SU-DHL-6 (cell line): ENCODE data around the gene STK32C.

ENCODE experiments used
- H2AFZ ChIP-seq: fragments of 200-600 bp; sonication (generic); 2 replicates; pipeline ENCODE4 v1.6.1; 2014; ENCODE audit warnings: low read depth, mild to moderate bottlenecking, moderate library complexity, mixed read lengths, antibody characterized with exemption, low read length; ENCODE audit not compliant: severe bottlenecking
- H3F3A ChIP-seq: fragments of 200-600 bp; shearing (Covaris generic); 2 replicates; pipeline ENCODE4 v1.6.0; 2016; ENCODE audit warnings: antibody characterized with exemption, mild to moderate bottlenecking; ENCODE audit not compliant: insufficient read depth
- H3K27ac ChIP-seq: fragments of 200-600 bp; sonication (generic); 2 replicates; pipeline ENCODE4 v1.5.1; 2016; ENCODE audit warnings: low read depth, mild to moderate bottlenecking, low read length, moderate library complexity, mixed read lengths
- H3K27me3 ChIP-seq: fragments of 200-600 bp; sonication (generic), shearing (Covaris generic); 2 replicates; pipeline ENCODE4 v1.6.0; 2014; ENCODE audit warnings: mild to moderate bottlenecking, low read length
- H3K36me3 ChIP-seq: fragments of 200-600 bp; sonication (generic); 2 replicates; pipeline ENCODE4 v1.6.1; 2014; ENCODE audit warnings: mild to moderate bottlenecking, low read length, mixed read lengths
- H3K4me2 ChIP-seq: fragments of 300-600, 200-600 bp; shearing (Covaris generic), sonication (generic); 2 replicates; pipeline ENCODE4 v1.6.0; 2014; ENCODE audit warnings: low read length, low read depth, mild to moderate bottlenecking; ENCODE audit not compliant: poor library complexity, severe bottlenecking
- H3K4me3 ChIP-seq: fragments of 200-600 bp; sonication (generic); 2 replicates; pipeline ENCODE4 v1.5.1; 2014; ENCODE audit warnings: antibody characterized with exemption, low read length, mild to moderate bottlenecking, mixed read lengths; ENCODE audit not compliant: insufficient read depth, poor library complexity, severe bottlenecking
- H3K79me2 ChIP-seq: fragments of 200-600 bp; sonication (generic); 2 replicates; pipeline ENCODE4 v1.6.1; 2014; ENCODE audit warnings: mild to moderate bottlenecking, low read length, moderate library complexity; ENCODE audit not compliant: insufficient read depth
- H3K9ac ChIP-seq: fragments of 200-600 bp; sonication (generic); 2 replicates; pipeline ENCODE4 v1.7.0; 2014; ENCODE audit warnings: mild to moderate bottlenecking, low read length
- H3K9me2 ChIP-seq: fragments of 200-600 bp; sonication (generic); replicated peaks from 2 replicates; pipeline ENCODE4 v1.6.1; 2014; ENCODE audit warnings: low read length; ENCODE audit not compliant: insufficient read depth
- H3K9me3 ChIP-seq: fragments of 200-600 bp; sonication (generic); 2 replicates; pipeline ENCODE4 v1.6.1; 2014; ENCODE audit warnings: low read length, mixed read lengths; ENCODE audit not compliant: insufficient read depth
- H4K20me1 ChIP-seq: fragments of 200-600 bp; sonication (generic); 2 replicates; pipeline ENCODE4 v1.6.1; 2014; ENCODE audit warnings: low read depth, mild to moderate bottlenecking, antibody characterized with exemption, low read length, moderate library complexity, mixed read lengths
- CTCF ChIP-seq: fragments of 200-600 bp; sonication (generic); IDR thresholded peaks from one replicate; pipeline ENCODE4 v1.5.1; 2017; ENCODE audit warnings: antibody characterized with exemption, mild to moderate bottlenecking, low read length, moderate library complexity; ENCODE audit not compliant: insufficient read depth, poor library complexity, severe bottlenecking
- EZH2phosphoT487 ChIP-seq: fragments of 200-600 bp; sonication (generic), shearing (Covaris generic); conservative IDR thresholded peaks from 2 replicates; pipeline ENCODE4 v1.6.1; 2018; ENCODE audit warnings: mild to moderate bottlenecking, antibody characterized with exemption, low read length, moderate library complexity, mixed read lengths

Gene STK32C

GRCh38 chr10:132176623-132177500 is 130.9 kb downstream of the STK32C start:
- H3K27ac ChIP-seq: no peak overlapping the region
- H3K4me2 ChIP-seq: no peak overlapping the region
- H3K4me3 ChIP-seq: no peak overlapping the region
- H3K79me2 ChIP-seq: no peaks in the 10 kb centered on the region
- no peak for TF ChIP-seq EZH2phosphoT487
- H3K9ac ChIP-seq: no peak overlapping the region
- no peaks in the 10 kb centered on the region for H3K27me3 ChIP-seq
- no peak overlapping the region for H2AFZ ChIP-seq
- H3K9me3 ChIP-seq: no peaks in the 10 kb centered on the region
- no peaks in the 10 kb centered on the region for H3K36me3 ChIP-seq
- H3K9me2 ChIP-seq: no peaks in the 10 kb centered on the region
- no peaks in the 10 kb centered on the region for H3F3A ChIP-seq
- no peaks in the 10 kb centered on the region for H4K20me1 ChIP-seq

- Histone ChIP-seq H3K27ac (no peak overlapping the region), H3F3A (no peaks in the 10 kb centered on the region), H3K27me3 (no peaks in the 10 kb centered on the region), H4K20me1 (no peaks in the 10 kb centered on the region), H3K4me2 (no peak overlapping the region), H3K36me3 (no peaks in the 10 kb centered on the region), H3K9me2 (no peaks in the 10 kb centered on the region), H3K79me2 (no peaks in the 10 kb centered on the region), H3K9me3 (no peaks in the 10 kb centered on the region), H3K4me3 (no peak overlapping the region), H2AFZ (no peak overlapping the region), H3K9ac (no peak overlapping the region)
- TF ChIP-seq EZH2phosphoT487 (no peak), CTCF (no peak)
These were observed 131.7 kb downstream of the STK32C start for GRCh38 chr10:132175907-132176581.

GRCh38 chr10:132175408-132175807 is 132.3 kb downstream of the STK32C start:
- Histone ChIP-seq H3K4me2 (no peak overlapping the region), H3K4me3 (no peak overlapping the region)

More at GRCh38 chr10:132175408-132175807, 132.3 kb downstream of the STK32C start:
- Histone ChIP-seq H3K9ac (no peak overlapping the region), H3K36me3 (no peaks in the 10 kb centered on the region), H2AFZ (no peak overlapping the region), H3K9me3 (no peaks in the 10 kb centered on the region), H3K79me2 (no peaks in the 10 kb centered on the region), H3K27ac (no peak overlapping the region), H4K20me1 (no peaks in the 10 kb centered on the region), H3K9me2 (no peaks in the 10 kb centered on the region), H3K27me3 (no peaks in the 10 kb centered on the region), H3F3A (no peaks in the 10 kb centered on the region)
- TF ChIP-seq CTCF (no peak), EZH2phosphoT487 (no peak)
